Measurements from ENCODE around the gene TSPO2. TPM values are rescaled to one million over a fixed set of nuclear protein-coding genes. Genes with fewer than 3 reads are reported as not detected.
A peak's percentile ranks its signal among the peaks of the same experiment; 100 is the strongest.

Gene TSPO2
- total and polyA plus RNA-seq, 2 of the 13 experiments (the other 11 are each of a cell fraction or from before 2014, with no cell fraction given), result 0.55 TPM; not detected in 1

DNA sequence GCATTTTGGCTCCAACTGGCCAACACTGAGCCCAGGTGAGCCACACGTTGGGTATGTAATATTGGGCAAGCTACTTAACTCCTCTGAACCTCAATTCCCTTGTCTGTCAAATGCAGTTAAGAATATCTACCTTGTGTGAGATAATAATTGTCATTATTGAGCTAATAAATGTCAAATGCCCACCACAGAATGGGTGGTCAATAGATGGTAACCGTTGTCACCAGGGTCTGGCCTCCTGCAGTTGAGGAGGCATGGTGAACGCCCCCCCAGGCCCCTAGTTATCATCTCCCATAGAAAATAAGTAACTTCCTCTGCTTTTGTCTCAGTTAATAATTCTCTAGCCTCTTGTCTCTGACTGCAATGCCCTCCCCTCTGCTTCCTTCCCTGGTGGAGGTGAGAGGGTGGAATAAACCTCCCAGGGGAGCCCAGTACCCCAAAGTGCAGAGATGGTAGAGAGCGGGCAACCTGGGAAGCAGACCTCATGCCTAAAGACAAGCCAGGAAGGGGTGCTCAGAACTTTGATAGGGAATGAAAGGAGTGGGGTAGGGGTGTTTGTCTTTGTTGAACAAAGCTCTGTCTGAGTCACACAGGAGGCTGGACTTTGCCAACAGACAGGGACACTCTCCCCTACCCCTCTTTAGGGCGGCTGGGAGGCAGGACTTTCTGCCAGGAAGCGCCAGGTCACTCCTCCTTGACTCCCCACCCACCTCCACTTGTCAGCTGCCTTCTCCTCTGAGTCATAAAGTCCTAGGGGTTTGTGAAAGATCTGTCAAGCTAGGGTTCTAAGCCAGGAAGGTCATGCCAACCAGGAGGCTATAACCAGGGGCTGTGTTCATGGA, 1.9 kb upstream of the TSPO2 start (continued):
- TF ChIP-seq ZNF75D (CRISPR knock-in tag; IDR thresholded peaks at IDR 0.05; ENCODE audit: borderline replicate concordance) (0 out of 2 replicates have a peak, but pooled peaks have one; percentile 31), GTF3A (CRISPR knock-in tag; conservative IDR thresholded peaks at IDR 0.05) (no peak), PHF20 (CRISPR knock-in tag; IDR thresholded peaks at IDR 0.05) (0 out of 2 replicates have a peak, but pooled peaks have one; percentile 45), ZNF788 (CRISPR knock-in tag; IDR thresholded peaks at IDR 0.05; ENCODE audit: borderline replicate concordance) (peak; percentile 94; the same call in 1 of the 2 replicates), REXO4 (CRISPR knock-in tag; IDR thresholded peaks at IDR 0.05; ENCODE audit: borderline replicate concordance) (no peak), ZNF598 (CRISPR knock-in tag; IDR thresholded peaks at IDR 0.05; ENCODE audit: borderline replicate concordance) (peak; percentile 97), HNF4A (CRISPR knock-in tag; IDR thresholded peaks at IDR 0.05) (peak; percentile 86)
- TF ChIP-seq, protein P1, sequence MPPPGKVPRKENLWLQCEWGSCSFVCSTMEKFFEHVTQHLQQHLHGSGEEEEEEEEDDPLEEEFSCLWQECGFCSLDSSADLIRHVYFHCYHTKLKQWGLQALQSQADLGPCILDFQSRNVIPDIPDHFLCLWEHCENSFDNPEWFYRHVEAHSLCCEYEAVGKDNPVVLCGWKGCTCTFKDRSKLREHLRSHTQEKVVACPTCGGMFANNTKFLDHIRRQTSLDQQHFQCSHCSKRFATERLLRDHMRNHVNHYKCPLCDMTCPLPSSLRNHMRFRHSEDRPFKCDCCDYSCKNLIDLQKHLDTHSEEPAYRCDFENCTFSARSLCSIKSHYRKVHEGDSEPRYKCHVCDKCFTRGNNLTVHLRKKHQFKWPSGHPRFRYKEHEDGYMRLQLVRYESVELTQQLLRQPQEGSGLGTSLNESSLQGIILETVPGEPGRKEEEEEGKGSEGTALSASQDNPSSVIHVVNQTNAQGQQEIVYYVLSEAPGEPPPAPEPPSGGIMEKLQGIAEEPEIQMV (CRISPR knock-in tag; IDR thresholded peaks at IDR 0.05; ENCODE audit: low read depth), result no peak
- TF ChIP-seq, protein P2, sequence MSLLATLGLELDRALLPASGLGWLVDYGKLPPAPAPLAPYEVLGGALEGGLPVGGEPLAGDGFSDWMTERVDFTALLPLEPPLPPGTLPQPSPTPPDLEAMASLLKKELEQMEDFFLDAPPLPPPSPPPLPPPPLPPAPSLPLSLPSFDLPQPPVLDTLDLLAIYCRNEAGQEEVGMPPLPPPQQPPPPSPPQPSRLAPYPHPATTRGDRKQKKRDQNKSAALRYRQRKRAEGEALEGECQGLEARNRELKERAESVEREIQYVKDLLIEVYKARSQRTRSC (CRISPR knock-in tag; IDR thresholded peaks at IDR 0.05; ENCODE audit: low read depth), result no peak
- TF ChIP-seq, protein P3, sequence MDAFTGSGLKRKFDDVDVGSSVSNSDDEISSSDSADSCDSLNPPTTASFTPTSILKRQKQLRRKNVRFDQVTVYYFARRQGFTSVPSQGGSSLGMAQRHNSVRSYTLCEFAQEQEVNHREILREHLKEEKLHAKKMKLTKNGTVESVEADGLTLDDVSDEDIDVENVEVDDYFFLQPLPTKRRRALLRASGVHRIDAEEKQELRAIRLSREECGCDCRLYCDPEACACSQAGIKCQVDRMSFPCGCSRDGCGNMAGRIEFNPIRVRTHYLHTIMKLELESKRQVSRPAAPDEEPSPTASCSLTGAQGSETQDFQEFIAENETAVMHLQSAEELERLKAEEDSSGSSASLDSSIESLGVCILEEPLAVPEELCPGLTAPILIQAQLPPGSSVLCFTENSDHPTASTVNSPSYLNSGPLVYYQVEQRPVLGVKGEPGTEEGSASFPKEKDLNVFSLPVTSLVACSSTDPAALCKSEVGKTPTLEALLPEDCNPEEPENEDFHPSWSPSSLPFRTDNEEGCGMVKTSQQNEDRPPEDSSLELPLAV (CRISPR knock-in tag; conservative IDR thresholded peaks at IDR 0.05; ENCODE audit: low read depth), result no peak
- TF ChIP-seq, protein P4, sequence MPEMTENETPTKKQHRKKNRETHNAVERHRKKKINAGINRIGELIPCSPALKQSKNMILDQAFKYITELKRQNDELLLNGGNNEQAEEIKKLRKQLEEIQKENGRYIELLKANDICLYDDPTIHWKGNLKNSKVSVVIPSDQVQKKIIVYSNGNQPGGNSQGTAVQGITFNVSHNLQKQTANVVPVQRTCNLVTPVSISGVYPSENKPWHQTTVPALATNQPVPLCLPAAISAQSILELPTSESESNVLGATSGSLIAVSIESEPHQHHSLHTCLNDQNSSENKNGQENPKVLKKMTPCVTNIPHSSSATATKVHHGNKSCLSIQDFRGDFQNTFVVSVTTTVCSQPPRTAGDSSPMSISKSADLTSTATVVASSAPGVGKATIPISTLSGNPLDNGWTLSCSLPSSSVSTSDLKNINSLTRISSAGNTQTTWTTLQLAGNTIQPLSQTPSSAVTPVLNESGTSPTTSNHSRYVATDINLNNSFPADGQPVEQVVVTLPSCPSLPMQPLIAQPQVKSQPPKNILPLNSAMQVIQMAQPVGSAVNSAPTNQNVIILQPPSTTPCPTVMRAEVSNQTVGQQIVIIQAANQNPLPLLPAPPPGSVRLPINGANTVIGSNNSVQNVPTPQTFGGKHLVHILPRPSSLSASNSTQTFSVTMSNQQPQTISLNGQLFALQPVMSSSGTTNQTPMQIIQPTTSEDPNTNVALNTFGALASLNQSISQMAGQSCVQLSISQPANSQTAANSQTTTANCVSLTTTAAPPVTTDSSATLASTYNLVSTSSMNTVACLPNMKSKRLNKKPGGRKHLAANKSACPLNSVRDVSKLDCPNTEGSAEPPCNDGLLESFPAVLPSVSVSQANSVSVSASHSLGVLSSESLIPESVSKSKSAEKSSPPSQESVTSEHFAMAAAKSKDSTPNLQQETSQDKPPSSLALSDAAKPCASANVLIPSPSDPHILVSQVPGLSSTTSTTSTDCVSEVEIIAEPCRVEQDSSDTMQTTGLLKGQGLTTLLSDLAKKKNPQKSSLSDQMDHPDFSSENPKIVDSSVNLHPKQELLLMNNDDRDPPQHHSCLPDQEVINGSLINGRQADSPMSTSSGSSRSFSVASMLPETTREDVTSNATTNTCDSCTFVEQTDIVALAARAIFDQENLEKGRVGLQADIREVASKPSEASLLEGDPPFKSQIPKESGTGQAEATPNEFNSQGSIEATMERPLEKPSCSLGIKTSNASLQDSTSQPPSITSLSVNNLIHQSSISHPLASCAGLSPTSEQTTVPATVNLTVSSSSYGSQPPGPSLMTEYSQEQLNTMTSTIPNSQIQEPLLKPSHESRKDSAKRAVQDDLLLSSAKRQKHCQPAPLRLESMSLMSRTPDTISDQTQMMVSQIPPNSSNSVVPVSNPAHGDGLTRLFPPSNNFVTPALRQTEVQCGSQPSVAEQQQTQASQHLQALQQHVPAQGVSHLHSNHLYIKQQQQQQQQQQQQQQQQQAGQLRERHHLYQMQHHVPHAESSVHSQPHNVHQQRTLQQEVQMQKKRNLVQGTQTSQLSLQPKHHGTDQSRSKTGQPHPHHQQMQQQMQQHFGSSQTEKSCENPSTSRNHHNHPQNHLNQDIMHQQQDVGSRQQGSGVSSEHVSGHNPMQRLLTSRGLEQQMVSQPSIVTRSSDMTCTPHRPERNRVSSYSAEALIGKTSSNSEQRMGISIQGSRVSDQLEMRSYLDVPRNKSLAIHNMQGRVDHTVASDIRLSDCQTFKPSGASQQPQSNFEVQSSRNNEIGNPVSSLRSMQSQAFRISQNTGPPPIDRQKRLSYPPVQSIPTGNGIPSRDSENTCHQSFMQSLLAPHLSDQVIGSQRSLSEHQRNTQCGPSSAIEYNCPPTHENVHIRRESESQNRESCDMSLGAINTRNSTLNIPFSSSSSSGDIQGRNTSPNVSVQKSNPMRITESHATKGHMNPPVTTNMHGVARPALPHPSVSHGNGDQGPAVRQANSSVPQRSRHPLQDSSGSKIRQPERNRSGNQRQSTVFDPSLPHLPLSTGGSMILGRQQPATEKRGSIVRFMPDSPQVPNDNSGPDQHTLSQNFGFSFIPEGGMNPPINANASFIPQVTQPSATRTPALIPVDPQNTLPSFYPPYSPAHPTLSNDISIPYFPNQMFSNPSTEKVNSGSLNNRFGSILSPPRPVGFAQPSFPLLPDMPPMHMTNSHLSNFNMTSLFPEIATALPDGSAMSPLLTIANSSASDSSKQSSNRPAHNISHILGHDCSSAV (CRISPR knock-in tag; IDR thresholded peaks at IDR 0.05; ENCODE audit: borderline replicate concordance), result no peak
- TF ChIP-seq, protein P5, sequence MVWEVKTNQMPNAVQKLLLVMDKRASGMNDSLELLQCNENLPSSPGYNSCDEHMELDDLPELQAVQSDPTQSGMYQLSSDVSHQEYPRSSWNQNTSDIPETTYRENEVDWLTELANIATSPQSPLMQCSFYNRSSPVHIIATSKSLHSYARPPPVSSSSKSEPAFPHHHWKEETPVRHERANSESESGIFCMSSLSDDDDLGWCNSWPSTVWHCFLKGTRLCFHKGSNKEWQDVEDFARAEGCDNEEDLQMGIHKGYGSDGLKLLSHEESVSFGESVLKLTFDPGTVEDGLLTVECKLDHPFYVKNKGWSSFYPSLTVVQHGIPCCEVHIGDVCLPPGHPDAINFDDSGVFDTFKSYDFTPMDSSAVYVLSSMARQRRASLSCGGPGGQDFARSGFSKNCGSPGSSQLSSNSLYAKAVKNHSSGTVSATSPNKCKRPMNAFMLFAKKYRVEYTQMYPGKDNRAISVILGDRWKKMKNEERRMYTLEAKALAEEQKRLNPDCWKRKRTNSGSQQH (CRISPR knock-in tag; IDR thresholded peaks at IDR 0.05; ENCODE audit: low read depth), result peak; percentile 24

Measured in HepG2 (cell line).